ENCODE data around the gene NPFFR2. TPM values are rescaled to one million over a fixed set of nuclear protein-coding genes. Genes with fewer than 3 reads are reported as not detected.

Gene NPFFR2
- total and polyA plus RNA-seq, 2 of the 13 experiments (the other 11 are each of a cell fraction or from before 2014, with no cell fraction given) = not detected

- CTCF ChIA-PET (ENCODE audit: low intra/inter-chr PET ratio, low total read pairs) = no interaction called here
- FAIRE-seq (no peak), ATAC-seq (no peak), DNase-seq (ENCODE audit: low spot score) (no peak)
- intact Hi-C loops (cut with micrococcal nuclease; ENCODE audit: unreplicated experiment) = no loop called here
- Histone ChIP-seq H3K79me2 (ENCODE audit: insufficient read depth, low read length) (no peaks in the 10 kb centered on the region), H3K27me3 (ENCODE audit: control insufficient read depth in 1 of 2, insufficient read depth in 2 of 2, low read length in 2 of 2) (no peaks in the 10 kb centered on the region; a peak in 1 of 5 replicates), H3K4me1 (ENCODE audit: insufficient read depth, low read length) (no peaks in the 10 kb centered on the region), H3K4me2 (ENCODE audit: low read depth, low read length) (no peak overlapping the region), H2AFZ (ENCODE audit: low read length) (no peak overlapping the region), H3K4me3 (replicated peaks in 1 of 3; ENCODE audit: insufficient read depth in 1 of 3, low read depth in 2 of 3, low read length in 3 of 3) (no peak overlapping the region), H3K9me3 (ENCODE audit: low read length) (peaks cover 7% of the 10 kb centered on the region; the same call in 1 of the 2 replicates), H3K27ac (ENCODE audit: extremely low read length, insufficient read depth, low read length) (no peak overlapping the region), H3K36me3 (replicated peaks in 1 of 2; ENCODE audit: control insufficient read depth in 1 of 2, insufficient read depth in 2 of 2, low read length in 2 of 2) (no peaks in the 10 kb centered on the region), H4K20me1 (ENCODE audit: insufficient read depth, low read length) (no peaks in the 10 kb centered on the region), H3K9ac (ENCODE audit: insufficient read depth, low read depth, low read length) (no peak overlapping the region)
- no TSS peak for BruUV-seq (replicated peaks)
- in situ Hi-C loops (cut with HindIII; ENCODE audit: extremely low pct_ligation_motif_present, low pct_unique_long_range_greater_than_20kb) = no loop called here
- TF ChIP-seq ZMAT3 (CRISPR knock-in tag; conservative IDR thresholded peaks at IDR 0.05) (no peak), HOMEZ (CRISPR knock-in tag; IDR thresholded peaks at IDR 0.05; ENCODE audit: low read depth) (no peak), TBL1XR1 (IDR thresholded peaks at IDR 0.05; ENCODE audit: borderline replicate concordance, low read length, partially characterized antibody) (no peak), GFI1 (CRISPR knock-in tag; IDR thresholded peaks at IDR 0.05; ENCODE audit: borderline replicate concordance) (no peak), ZNF484 (CRISPR knock-in tag; IDR thresholded peaks at IDR 0.05; ENCODE audit: borderline replicate concordance, low read depth) (no peak), KAT8 (CRISPR knock-in tag; IDR thresholded peaks at IDR 0.05) (no peak), KDM3A (CRISPR knock-in tag; IDR thresholded peaks at IDR 0.05; ENCODE audit: low read depth) (no peak), ELF3 (CRISPR knock-in tag; IDR thresholded peaks at IDR 0.05) (no peak), ZNF570 (CRISPR knock-in tag; IDR thresholded peaks at IDR 0.05; ENCODE audit: borderline replicate concordance) (no peak), MTA3 (CRISPR knock-in tag; IDR thresholded peaks at IDR 0.05) (no peak), FOXP4 (CRISPR knock-in tag; IDR thresholded peaks at IDR 0.05) (no peak), TP53 (CRISPR knock-in tag; conservative IDR thresholded peaks at IDR 0.05) (no peak), HOXA7 (CRISPR knock-in tag; IDR thresholded peaks at IDR 0.05) (no peak)
- POLR2A ChIA-PET = no interaction called here
Measured at GRCh38 chr4:72076562-72076961, 44.8 kb downstream of the NPFFR2 start.
